T-cell (primary cell): ENCODE data around the gene CTCFL. TPM values are rescaled to one million over a fixed set of nuclear protein-coding genes. Genes with fewer than 3 reads are reported as not detected.

Source experiments
- ATAC-seq, 4 experiments: fragments of 200-7000 bp in 3 of 4; fragments of 150-1000 bp in 1 of 4; cut with Tn5 transposase; replicated peaks in 1 of 4; 1 replicate in 3 of 4; 2 replicates in 1 of 4; pipeline ENCODE4 v1.10.0; 2021; ENCODE audit warnings: moderate library complexity in 3 of 4, mild to moderate bottlenecking in 2 of 4, moderate number of reproducible peaks in 1 of 4
- CTCF ChIA-PET, 2 donors: fragments of 300-600 bp; sonication (Branson Sonifier 250); formaldehyde crosslinking; loops; one replicate each; lab custom pipeline; 2022; ENCODE audit warnings: antibody characterized with exemption in 2 of 2; lab: Charles Lee
- POLR2A ChIA-PET, 2 donors: fragments of 300-600 bp; sonication (Branson Sonifier 250); formaldehyde crosslinking; loops; one replicate each; lab custom pipeline; 2022; ENCODE audit warnings: antibody characterized with exemption in 2 of 2; lab: Charles Lee
- DNase-seq, 35 experiments: peaks; one replicate each; pipeline versions ENCODE4 v3.0.0 to v3.0.0-alpha.2; 2013 to 2023
- H3K27ac ChIP-seq: one replicate; pipeline ENCODE4 v1.5.1; 2013; ENCODE audit warnings: low read length
- H3K27me3 ChIP-seq, 2 experiments: replicated peaks in 1 of 2; 1 replicate in 1 of 2; 2 replicates in 1 of 2; pipeline versions ENCODE4 v1.6.1 to v1.7.0; 2013; ENCODE audit warnings: low read length in 1 of 2, mixed read lengths in 1 of 2; ENCODE audit not compliant: control insufficient read depth in 2 of 2, insufficient read depth in 2 of 2; ENCODE audit errors: extremely low read depth in 1 of 2
- H3K36me3 ChIP-seq, 2 donors: 1 replicate in 1 of 2; 2 replicates in 1 of 2; pipeline versions ENCODE4 v1.6.1 to v1.7.0; 2013; ENCODE audit warnings: low read length in 1 of 2; ENCODE audit not compliant: control insufficient read depth in 2 of 2, insufficient read depth in 1 of 2; ENCODE audit errors: extremely low read depth in 1 of 2
- H3K4me1 ChIP-seq, 2 experiments: 1 replicate in 1 of 2; 2 replicates in 1 of 2; pipeline versions ENCODE4 v1.6.1 to v1.7.0; 2013; ENCODE audit warnings: low read length in 2 of 2, mixed read lengths in 1 of 2; ENCODE audit not compliant: insufficient read depth in 2 of 2, control insufficient read depth in 1 of 2; ENCODE audit errors: extremely low read depth in 1 of 2
- H3K4me3 ChIP-seq, 2 donors: 1 replicate in 1 of 2; 2 replicates in 1 of 2; pipeline versions ENCODE4 v1.5.1 to v1.7.0; 2013; ENCODE audit warnings: mild to moderate bottlenecking in 2 of 2, low read length in 1 of 2, moderate library complexity in 1 of 2; ENCODE audit not compliant: control insufficient read depth in 1 of 2; ENCODE audit errors: extremely low read depth in 1 of 2
- H3K9me3 ChIP-seq: 2 replicates; pipeline ENCODE4 v1.7.0; 2013
- H3K27ac Mint-ChIP-seq, 2 donors: one replicate each; pipeline ENCODE4 v1.8.0; 2020 to 2021; ENCODE audit warnings: mild to moderate bottlenecking in 2 of 2, mixed read lengths in 2 of 2
- H3K27me3 Mint-ChIP-seq, 2 donors: one replicate each; pipeline ENCODE4 v1.8.0; 2021 to 2022; ENCODE audit warnings: mixed read lengths in 2 of 2
- H3K36me3 Mint-ChIP-seq: one replicate; pipeline ENCODE4 v1.8.0; 2021; ENCODE audit warnings: mixed read lengths
- H3K4me1 Mint-ChIP-seq, 3 donors: one replicate each; pipeline ENCODE4 v1.8.0; 2020 to 2022; ENCODE audit warnings: mixed read lengths in 3 of 3, mild to moderate bottlenecking in 1 of 3
- H3K4me3 Mint-ChIP-seq, 3 donors: one replicate each; pipeline ENCODE4 v1.8.0; 2020 to 2022; ENCODE audit warnings: mild to moderate bottlenecking in 3 of 3, mixed read lengths in 3 of 3, moderate library complexity in 3 of 3
- H3K9me3 Mint-ChIP-seq, 3 donors: one replicate each; pipeline ENCODE4 v1.8.0; 2020 to 2022; ENCODE audit warnings: mixed read lengths in 3 of 3
- WGBS: methylation state at CpG from one replicate; pipeline ENCODE4 v1.1.5; 2013; ENCODE audit warnings: missing lambda C conversion rate; ENCODE audit not compliant: insufficient coverage; 5-methylcytosine and 5-hydroxymethylcytosine counted together
- total RNA-seq, 35 experiments: library from RNA in 6 of 35; stranded (reverse) in 6 of 35; fragments of 120-200 nt in 1 of 35; gene quantifications; one replicate each; pipeline versions ENCODE4 v1.2.1 to v1.2.4 and lab custom pipeline; 2013 to 2026

Gene CTCFL
- total RNA-seq, 5 donors from 2014 or later (not counting 1 experiment from before 2014, with no cell fraction given), result 0.15 to 0.25 TPM; not detected in 3

DNA sequence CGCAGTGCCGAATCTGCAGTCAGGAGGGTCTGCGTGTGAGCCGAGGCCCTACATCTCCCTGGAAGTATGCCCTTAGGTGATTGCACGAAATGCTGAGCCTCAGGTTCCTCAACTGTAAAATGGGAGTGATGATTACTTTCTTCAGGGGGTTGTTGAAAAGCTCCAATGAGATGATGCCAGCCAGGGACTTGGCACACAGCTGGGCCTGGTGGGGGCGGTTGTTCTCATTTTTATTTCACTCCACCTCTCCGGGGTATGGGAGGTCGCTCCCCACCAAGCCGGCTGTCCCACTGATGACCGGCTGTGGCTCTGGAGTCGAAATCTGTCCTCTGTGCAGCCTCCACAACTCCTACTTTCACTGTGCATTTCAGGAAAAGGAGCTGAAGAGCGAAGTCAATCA lies 44.0 kb upstream of the CTCFL start:
- no peak for ATAC-seq
- DNase-seq, result no peak
- Histone ChIP-seq H3K27ac (no peak overlapping the region), H3K36me3 (no peaks in the 10 kb centered on the region), H3K9me3 (no peaks in the 10 kb centered on the region), H3K27me3 (peaks cover 0 to 47% of the 10 kb centered on the region in 2 experiments), H3K4me1 (no peaks in the 10 kb centered on the region), H3K4me3 (no peak overlapping the region)
- ChIA-PET CTCF (no interaction called here), POLR2A (no interaction called here)
- peaks cover 27 to 34% of the 10 kb centered on the region in 2 donors for H3K27me3 Mint-ChIP-seq
- no peaks in the 10 kb centered on the region for H3K4me1 Mint-ChIP-seq
- no peaks in the 10 kb centered on the region for H3K9me3 Mint-ChIP-seq
- 40% methylated on average over 1 of the region's 12 CpGs for WGBS
- H3K4me3 Mint-ChIP-seq, result no peak overlapping the region
- no peak overlapping the region for H3K27ac Mint-ChIP-seq
- no peaks in the 10 kb centered on the region for H3K36me3 Mint-ChIP-seq

DNA sequence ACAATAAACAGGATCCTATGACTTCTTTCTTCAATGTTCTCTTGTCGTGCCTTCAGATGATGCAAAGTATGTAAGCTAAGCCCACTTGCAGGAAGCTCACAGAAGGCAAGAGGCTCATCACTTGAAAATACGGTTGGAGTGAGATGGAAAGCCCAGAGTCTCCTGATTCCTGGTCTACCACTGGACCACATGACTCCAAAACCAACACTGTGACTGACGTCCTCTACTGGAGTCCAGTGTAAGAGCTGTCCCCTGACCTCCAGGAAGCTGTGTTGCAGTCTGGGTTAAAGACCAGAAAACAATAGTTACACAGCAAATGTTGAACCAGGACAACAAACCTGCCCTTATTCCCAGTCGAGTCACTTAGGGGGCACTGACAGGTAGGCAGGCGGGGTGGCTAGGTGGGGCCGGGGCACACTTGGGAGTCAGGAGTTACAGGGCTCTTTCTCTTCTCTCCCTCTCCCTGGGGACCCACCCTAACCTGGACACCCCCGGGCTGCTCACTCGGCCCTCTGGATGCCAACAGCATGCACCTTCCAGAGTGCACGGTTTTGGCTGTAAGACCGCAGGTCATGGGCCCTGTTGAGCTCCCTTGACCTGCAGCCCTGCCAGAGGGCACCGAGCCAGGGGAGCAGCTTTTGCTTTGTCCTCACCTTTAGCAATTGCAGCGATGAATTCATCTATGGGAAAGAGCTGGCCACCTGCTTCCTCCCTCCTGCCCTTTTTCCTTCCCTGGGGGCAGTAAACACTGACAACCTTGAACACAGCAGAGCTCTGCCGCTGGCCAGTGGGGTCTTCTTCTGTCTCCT lies 43.4 kb upstream of the CTCFL start:
- no peaks in the 10 kb centered on the region for H3K36me3 ChIP-seq
- WGBS, result 63% methylated on average over 10 of the region's 13 CpGs
- no peak overlapping the region for H3K4me3 ChIP-seq
- H3K27me3 ChIP-seq, result peaks cover 0 to 43% of the 10 kb centered on the region in 2 experiments
- ChIA-PET CTCF (no interaction called here), POLR2A (no interaction called here)
- no peak overlapping the region for H3K27ac ChIP-seq
- H3K36me3 Mint-ChIP-seq, result no peaks in the 10 kb centered on the region
- no peaks in the 10 kb centered on the region for H3K9me3 Mint-ChIP-seq
- ATAC-seq (no peak), DNase-seq (no peak)
- no peaks in the 10 kb centered on the region for H3K4me1 Mint-ChIP-seq
- peaks cover 27 to 31% of the 10 kb centered on the region in 2 donors for H3K27me3 Mint-ChIP-seq
- no peaks in the 10 kb centered on the region for H3K9me3 ChIP-seq
- no peak overlapping the region for H3K27ac Mint-ChIP-seq
- no peaks in the 10 kb centered on the region for H3K4me1 ChIP-seq
- no peak overlapping the region for H3K4me3 Mint-ChIP-seq

DNA sequence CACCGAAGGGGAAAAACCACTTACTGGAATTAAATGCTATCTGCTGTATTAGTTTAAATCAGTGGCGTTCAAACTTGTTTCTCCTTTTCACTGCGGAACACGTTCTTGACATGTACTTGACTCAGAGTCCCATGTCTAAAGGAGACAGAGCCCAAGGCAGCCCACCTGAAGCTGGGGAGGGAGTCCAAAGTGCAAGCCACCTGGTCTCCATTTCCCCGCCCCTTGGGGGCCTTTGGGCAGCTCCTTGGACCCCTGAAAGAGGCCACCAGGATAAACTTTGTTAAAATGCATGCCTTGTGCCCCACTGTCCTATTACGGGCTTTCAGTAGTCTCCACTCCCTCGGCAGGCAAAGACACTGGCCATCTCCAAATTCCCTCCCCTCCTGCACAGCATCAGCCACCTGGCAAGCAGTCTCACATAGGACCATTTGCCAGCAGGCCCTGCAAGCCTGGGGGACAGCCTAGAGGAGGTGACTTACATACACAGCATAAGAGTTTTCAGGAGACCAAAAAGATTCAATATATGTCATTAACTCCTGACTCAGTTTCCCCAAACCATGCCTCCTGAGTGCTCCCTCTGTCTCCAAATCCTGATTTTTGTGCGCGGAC lies 42.6 kb upstream of the CTCFL start:
- Histone ChIP-seq H3K4me3 (no peak overlapping the region), H3K27me3 (peaks cover 0 to 43% of the 10 kb centered on the region in 2 experiments), H3K9me3 (no peaks in the 10 kb centered on the region), H3K36me3 (no peaks in the 10 kb centered on the region), H3K27ac (no peak overlapping the region), H3K4me1 (no peaks in the 10 kb centered on the region)
- Mint-ChIP-seq H3K27ac (no peak overlapping the region), H3K4me3 (no peak overlapping the region), H3K36me3 (no peaks in the 10 kb centered on the region), H3K27me3 (peaks cover 24 to 26% of the 10 kb centered on the region in 2 donors), H3K9me3 (no peaks in the 10 kb centered on the region), H3K4me1 (no peaks in the 10 kb centered on the region)
- DNase-seq (no peak), ATAC-seq (no peak)
- 74% methylated on average over 9 of the region's 9 CpGs for WGBS
- ChIA-PET POLR2A (no interaction called here), CTCF (no interaction called here)

- H3K4me3 ChIP-seq, result no peak overlapping the region
- Mint-ChIP-seq H3K4me1 (no peaks in the 10 kb centered on the region), H3K9me3 (no peaks in the 10 kb centered on the region), H3K4me3 (no peak overlapping the region), H3K27me3 (peaks cover 22 to 28% of the 10 kb centered on the region in 2 donors), H3K27ac (no peak overlapping the region), H3K36me3 (no peaks in the 10 kb centered on the region)
- no CpG with 5 or more reads among the region's 10 CpGs for WGBS
- no peak for DNase-seq
- no peaks in the 10 kb centered on the region for H3K36me3 ChIP-seq
- no peaks in the 10 kb centered on the region for H3K9me3 ChIP-seq
- ATAC-seq, result no peak
- ChIA-PET POLR2A (no interaction called here), CTCF (no interaction called here)
- H3K27me3 ChIP-seq, result peaks cover 0 to 40% of the 10 kb centered on the region in 2 experiments
- no peaks in the 10 kb centered on the region for H3K4me1 ChIP-seq
- no peak overlapping the region for H3K27ac ChIP-seq
Observed at GRCh38 chr20:57566803-57567459, 42.0 kb upstream of the CTCFL start.

- H3K9me3 ChIP-seq, result no peaks in the 10 kb centered on the region
- DNase-seq (no peak), ATAC-seq (no peak)
- Mint-ChIP-seq H3K27me3 (peaks cover 22 to 27% of the 10 kb centered on the region in 2 donors), H3K4me1 (no peaks in the 10 kb centered on the region), H3K36me3 (no peaks in the 10 kb centered on the region), H3K27ac (no peak overlapping the region), H3K9me3 (no peaks in the 10 kb centered on the region), H3K4me3 (no peak overlapping the region)
- ChIA-PET CTCF (no interaction called here), POLR2A (no interaction called here)
- H3K27ac ChIP-seq, result no peak overlapping the region
- no CpG with 5 or more reads among the region's 1 CpG for WGBS
- peaks cover 0 to 42% of the 10 kb centered on the region in 2 experiments for H3K27me3 ChIP-seq
- no peaks in the 10 kb centered on the region for H3K4me1 ChIP-seq
- no peaks in the 10 kb centered on the region for H3K36me3 ChIP-seq
- H3K4me3 ChIP-seq, result no peak overlapping the region
Observed at GRCh38 chr20:57566399-57566798, 41.5 kb upstream of the CTCFL start.

DNA sequence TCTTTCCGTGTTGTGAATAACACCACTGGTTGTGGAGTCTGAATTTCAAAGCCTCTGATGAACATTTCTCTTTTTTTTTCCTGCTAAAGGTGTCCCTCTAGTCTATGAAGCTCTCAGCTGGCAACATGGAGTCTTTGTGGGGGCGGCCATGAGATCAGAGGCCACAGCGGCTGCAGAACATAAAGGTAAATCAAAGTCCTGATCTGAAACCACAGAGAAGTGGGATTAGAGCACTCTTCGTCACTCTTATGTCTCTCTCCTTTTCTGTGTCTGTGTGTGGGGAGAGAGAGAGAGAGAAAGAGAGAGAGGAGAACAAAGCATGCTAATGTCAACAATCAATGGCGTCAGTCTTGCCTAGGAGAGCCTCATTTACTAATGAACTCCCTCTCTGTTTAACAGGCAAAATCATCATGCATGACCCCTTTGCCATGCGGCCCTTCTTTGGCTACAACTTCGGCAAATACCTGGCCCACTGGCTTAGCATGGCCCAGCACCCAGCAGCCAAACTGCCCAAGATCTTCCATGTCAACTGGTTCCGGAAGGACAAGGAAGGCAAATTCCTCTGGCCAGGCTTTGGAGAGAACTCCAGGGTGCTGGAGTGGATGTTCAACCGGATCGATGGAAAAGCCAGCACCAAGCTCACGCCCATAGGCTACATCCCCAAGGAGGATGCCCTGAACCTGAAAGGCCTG lies 40.2 kb upstream of the CTCFL start:
- no peak overlapping the region for H3K27ac ChIP-seq
- CTCF ChIA-PET, result no interaction called here
- Mint-ChIP-seq H3K27me3 (peaks cover 15 to 27% of the 10 kb centered on the region in 2 donors), H3K4me3 (no peak overlapping the region), H3K9me3 (no peaks in the 10 kb centered on the region), H3K27ac (no peak overlapping the region), H3K36me3 (no peaks in the 10 kb centered on the region), H3K4me1 (no peaks in the 10 kb centered on the region)
- DNase-seq (no peak), ATAC-seq (no peak)
- no peaks in the 10 kb centered on the region for H3K9me3 ChIP-seq
- H3K36me3 ChIP-seq, result no peaks in the 10 kb centered on the region
- H3K27me3 ChIP-seq, result peaks cover 0 to 46% of the 10 kb centered on the region in 2 experiments
- no peak overlapping the region for H3K4me3 ChIP-seq
- no peaks in the 10 kb centered on the region for H3K4me1 ChIP-seq
- POLR2A ChIA-PET, result no interaction called here
- 84% methylated on average over 6 of the region's 11 CpGs for WGBS
